Prostate gland (tissue), 2 donors: ENCODE results near the gene CCDC85A. TPM values are rescaled to one million over a fixed set of nuclear protein-coding genes. Genes with fewer than 3 reads are reported as not detected.

Source experiments
- DNase-seq: peaks from one replicate; pipeline ENCODE4 v3.0.0-alpha.2; 2019; ENCODE audit warnings: low spot score
- H3K27ac ChIP-seq, 2 donors: fragments of 200-600 bp; sonication (generic); 2 replicates each; pipeline ENCODE4 v1.5.1; 2017 to 2019
- H3K27me3 ChIP-seq: fragments of 200-600 bp; sonication (generic); replicated peaks from 2 replicates; pipeline ENCODE4 v1.5.1; 2019; ENCODE audit not compliant: insufficient read depth
- H3K36me3 ChIP-seq, 2 donors: fragments of 200-600 bp; sonication (generic); 1 replicate in 1 of 2; 2 replicates in 1 of 2; pipeline versions ENCODE4 v1.5.1 to v1.8.1; 2017 to 2019
- H3K4me1 ChIP-seq: fragments of 200-600 bp; sonication (generic); replicated peaks from 2 replicates; pipeline ENCODE4 v1.5.1; 2019
- H3K4me3 ChIP-seq, 2 donors: fragments of 200-600 bp; sonication (generic); 2 replicates each; pipeline ENCODE4 v1.5.1; 2017 to 2019
- H3K9me3 ChIP-seq: fragments of 200-600 bp; sonication (generic); 2 replicates; pipeline ENCODE4 v1.5.1; 2017
- POLR2A ChIP-seq: fragments of 450-650 bp; IDR thresholded peaks from one replicate; pipeline ENCODE4 v1.6.1; 2016; ENCODE audit warnings: antibody characterized with exemption, mild to moderate bottlenecking
- POLR2AphosphoS5 ChIP-seq: sonication (generic); formaldehyde crosslinking; IDR thresholded peaks from one replicate; pipeline ENCODE4 v1.6.1; 2017; ENCODE audit warnings: antibody characterized with exemption
- WGBS: methylation state at CpG from one replicate; pipeline ENCODE4 v1.1.5; 2018; 5-methylcytosine and 5-hydroxymethylcytosine counted together
- intact Hi-C: fragments of 100-400 bp; cut with DNase I; formaldehyde crosslinking; loops from one replicate; pipeline ENCODE4 v1.14.2; 2022
- total RNA-seq, 2 donors: library from RNA; depleted of rRNA; stranded (reverse); fragments of >200 nt; gene quantifications; one replicate each; pipeline ENCODE4 v1.1.0, GENCODE V29; 2016
- TF ChIP-seq, protein P1 (sequence below), 4 experiments: fragments of 200-600 bp in 2 of 4; fragments of 450-650 bp in 2 of 4; sonication (generic) in 2 of 4; IDR thresholded peaks; 1 replicate in 3 of 4; 2 replicates in 1 of 4; pipeline ENCODE4 v1.5.1; 2016 to 2019; ENCODE audit warnings: antibody characterized with exemption in 4 of 4, mild to moderate bottlenecking in 2 of 4, moderate library complexity in 2 of 4

CCDC85A gene
- total RNA-seq, 2 donors from 2014 or later = 1.5 to 4.5 TPM

DNA sequence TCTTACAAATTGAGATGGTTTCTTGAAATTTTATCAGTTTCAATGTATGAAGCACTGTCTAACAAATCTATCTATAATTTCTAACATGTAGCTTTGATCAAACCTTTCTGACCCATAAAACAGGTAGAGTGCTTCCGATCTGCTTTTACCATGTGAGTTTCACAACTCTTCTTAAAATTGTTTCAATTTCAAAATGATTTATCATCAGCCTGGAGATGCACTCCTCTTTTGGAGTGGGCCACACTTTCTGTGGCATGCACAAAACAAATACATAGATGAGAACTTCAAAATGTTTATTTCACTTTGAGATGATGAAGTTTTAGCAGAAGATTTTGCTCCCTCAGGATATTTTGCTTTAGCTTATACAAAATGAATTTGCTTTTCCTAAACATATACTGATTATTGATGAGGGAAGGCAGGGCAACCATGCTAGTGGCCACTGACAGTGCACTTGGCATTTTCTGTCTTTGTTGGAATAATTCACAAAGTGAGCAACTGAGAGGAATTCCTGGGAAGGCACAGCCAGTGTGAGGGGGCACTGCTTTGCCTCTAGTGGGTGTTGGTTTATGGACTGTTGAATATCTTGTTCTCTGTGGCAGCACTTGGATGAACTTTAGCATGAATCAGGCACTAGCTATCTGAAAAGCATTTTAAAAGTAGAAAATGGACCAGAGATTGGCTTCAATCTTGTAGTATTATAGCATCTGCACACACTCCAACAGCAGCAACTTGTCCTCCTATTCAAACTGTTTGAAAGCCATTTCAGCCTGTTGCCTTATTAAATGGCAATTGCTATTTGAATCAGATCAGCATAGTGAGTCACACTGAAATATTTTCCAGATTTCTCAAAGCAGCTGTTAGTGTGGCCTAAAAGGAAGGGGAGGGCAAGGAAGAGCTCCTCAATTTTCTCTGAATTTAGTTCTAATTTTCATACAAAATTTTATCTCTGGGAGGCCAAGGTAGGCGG lies 193.2 kb downstream of the CCDC85A start:
- no peaks in the 10 kb centered on the region for H3K4me1 ChIP-seq
- H3K4me3 ChIP-seq = no peak overlapping the region
- no peaks in the 10 kb centered on the region for H3K9me3 ChIP-seq
- H3K27ac ChIP-seq = no peak overlapping the region
- no peaks in the 10 kb centered on the region for H3K36me3 ChIP-seq
- no peaks in the 10 kb centered on the region for H3K27me3 ChIP-seq
- DNase-seq = no peak
- TF ChIP-seq POLR2A (no peak), POLR2AphosphoS5 (no peak)
- TF ChIP-seq, protein P1, sequence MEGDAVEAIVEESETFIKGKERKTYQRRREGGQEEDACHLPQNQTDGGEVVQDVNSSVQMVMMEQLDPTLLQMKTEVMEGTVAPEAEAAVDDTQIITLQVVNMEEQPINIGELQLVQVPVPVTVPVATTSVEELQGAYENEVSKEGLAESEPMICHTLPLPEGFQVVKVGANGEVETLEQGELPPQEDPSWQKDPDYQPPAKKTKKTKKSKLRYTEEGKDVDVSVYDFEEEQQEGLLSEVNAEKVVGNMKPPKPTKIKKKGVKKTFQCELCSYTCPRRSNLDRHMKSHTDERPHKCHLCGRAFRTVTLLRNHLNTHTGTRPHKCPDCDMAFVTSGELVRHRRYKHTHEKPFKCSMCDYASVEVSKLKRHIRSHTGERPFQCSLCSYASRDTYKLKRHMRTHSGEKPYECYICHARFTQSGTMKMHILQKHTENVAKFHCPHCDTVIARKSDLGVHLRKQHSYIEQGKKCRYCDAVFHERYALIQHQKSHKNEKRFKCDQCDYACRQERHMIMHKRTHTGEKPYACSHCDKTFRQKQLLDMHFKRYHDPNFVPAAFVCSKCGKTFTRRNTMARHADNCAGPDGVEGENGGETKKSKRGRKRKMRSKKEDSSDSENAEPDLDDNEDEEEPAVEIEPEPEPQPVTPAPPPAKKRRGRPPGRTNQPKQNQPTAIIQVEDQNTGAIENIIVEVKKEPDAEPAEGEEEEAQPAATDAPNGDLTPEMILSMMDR (IDR thresholded peaks at IDR 0.05) = no peak
- intact Hi-C loops = no loop called here
- WGBS = 80% methylated on average over 2 of the region's 2 CpGs

DNA sequence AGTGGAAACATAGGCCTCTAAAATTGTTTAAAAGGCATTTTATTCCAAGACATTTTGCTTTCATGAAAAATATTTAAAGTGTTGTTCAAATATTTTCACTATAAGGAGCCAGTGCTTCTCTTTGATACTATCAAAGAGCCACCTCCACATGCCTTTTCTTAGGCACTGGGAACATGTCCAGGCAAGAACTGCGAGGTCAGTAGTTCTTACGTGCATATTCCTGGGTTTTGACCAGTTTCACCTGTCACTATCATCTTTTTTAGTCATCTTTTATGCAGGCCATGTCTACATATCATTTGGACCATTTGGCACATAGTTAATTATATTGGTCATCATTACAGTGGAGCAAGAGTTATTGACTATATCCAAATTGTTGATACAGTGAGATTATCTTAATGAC lies 195.3 kb downstream of the CCDC85A start:
- intact Hi-C loops = no loop called here
- H3K4me3 ChIP-seq = no peak overlapping the region
- no peaks in the 10 kb centered on the region for H3K4me1 ChIP-seq
- no peak overlapping the region for H3K27ac ChIP-seq
- TF ChIP-seq POLR2A = no peak
- TF ChIP-seq, protein P1 (IDR thresholded peaks at IDR 0.05) = no peak
- TF ChIP-seq POLR2AphosphoS5 = no peak
- DNase-seq = no peak
- H3K27me3 ChIP-seq = no peaks in the 10 kb centered on the region
- 47% methylated on average over 2 of the region's 2 CpGs for WGBS
- H3K9me3 ChIP-seq = no peaks in the 10 kb centered on the region
- no peaks in the 10 kb centered on the region for H3K36me3 ChIP-seq

DNA sequence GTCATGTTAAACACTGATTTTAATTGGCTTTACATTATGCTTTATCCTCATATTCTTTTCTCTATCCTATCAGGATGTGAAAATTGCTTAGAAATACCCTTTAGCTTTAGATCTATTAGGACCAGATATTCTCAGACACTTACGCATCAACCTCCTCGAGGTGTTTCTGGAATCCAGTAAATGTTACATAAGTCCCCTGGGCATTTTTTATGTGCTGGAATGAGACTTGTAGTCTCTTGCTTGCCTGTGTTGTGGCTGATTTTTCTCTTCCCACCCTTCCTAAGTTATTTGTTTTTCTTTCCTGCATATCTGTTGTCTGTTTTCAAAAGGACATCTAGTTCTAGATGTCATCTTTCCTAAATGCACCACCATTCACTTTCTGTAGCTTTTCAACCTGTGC lies 197.1 kb downstream of the CCDC85A start:
- TF ChIP-seq POLR2A = no peak
- TF ChIP-seq POLR2AphosphoS5 = no peak
- TF ChIP-seq, protein P1 (IDR thresholded peaks at IDR 0.05) = no peak
- no peak for DNase-seq
- no peak overlapping the region for H3K27ac ChIP-seq
- no peaks in the 10 kb centered on the region for H3K9me3 ChIP-seq
- H3K4me1 ChIP-seq = no peaks in the 10 kb centered on the region
- H3K27me3 ChIP-seq = no peaks in the 10 kb centered on the region
- WGBS = 33% methylated on average over 2 of the region's 2 CpGs
- intact Hi-C loops = no loop called here
- H3K4me3 ChIP-seq = no peak overlapping the region
- no peaks in the 10 kb centered on the region for H3K36me3 ChIP-seq

DNA sequence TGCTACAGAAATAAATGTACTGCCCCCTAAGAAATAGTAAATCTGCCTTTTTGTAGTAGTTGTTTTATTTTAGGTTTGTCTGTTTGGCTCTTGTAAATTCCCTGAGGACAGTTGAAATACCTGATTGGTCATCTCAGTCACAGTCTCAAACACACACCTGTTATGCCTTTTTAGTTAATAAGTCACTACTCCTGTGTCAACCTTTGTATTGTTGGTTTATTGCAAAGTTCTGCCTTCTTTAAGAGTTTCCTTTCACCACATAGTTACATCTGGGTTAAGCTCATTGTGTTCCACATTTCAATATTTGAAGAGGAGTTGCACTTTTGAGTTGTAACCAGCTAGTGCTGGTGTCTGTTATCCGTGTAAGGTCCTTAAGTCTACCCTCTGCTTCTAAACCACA lies 198.7 kb downstream of the CCDC85A start:
- no CpG with 5 or more reads among the region's 1 CpG for WGBS
- DNase-seq = no peak
- Histone ChIP-seq H3K27me3 (no peaks in the 10 kb centered on the region), H3K9me3 (no peaks in the 10 kb centered on the region), H3K27ac (no peak overlapping the region), H3K4me3 (no peak overlapping the region), H3K4me1 (no peaks in the 10 kb centered on the region), H3K36me3 (no peaks in the 10 kb centered on the region)
- intact Hi-C loops = no loop called here
- TF ChIP-seq, protein P1 (IDR thresholded peaks at IDR 0.05) = no peak
- TF ChIP-seq POLR2A = no peak
- TF ChIP-seq POLR2AphosphoS5 = no peak

DNA sequence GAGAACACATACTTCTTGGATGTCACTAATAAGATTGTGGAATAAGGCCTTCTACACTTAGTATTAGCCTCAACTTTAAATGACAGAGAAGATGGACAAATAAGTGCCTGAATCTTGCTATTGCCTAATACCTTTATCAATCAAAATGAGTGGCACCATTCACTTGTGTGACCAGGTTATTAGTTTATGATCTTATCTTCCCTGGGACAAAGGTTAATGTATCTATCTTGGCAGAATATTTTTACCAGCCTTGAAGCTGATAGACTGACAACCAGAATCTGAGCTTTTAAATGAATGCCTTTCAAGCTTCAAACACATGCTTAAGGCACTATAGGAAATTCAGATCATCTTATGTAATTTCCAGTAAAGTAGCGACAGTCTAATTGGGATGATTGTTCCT lies 202.9 kb downstream of the CCDC85A start:
- no peak for DNase-seq
- TF ChIP-seq POLR2A = no peak
- 94% methylated on average over 1 of the region's 1 CpG for WGBS

More for the DNA sequence above, 202.9 kb downstream of the CCDC85A start:
- no peaks in the 10 kb centered on the region for H3K4me1 ChIP-seq
- H3K4me3 ChIP-seq = no peak overlapping the region
- intact Hi-C loops = no loop called here
- no peak overlapping the region for H3K27ac ChIP-seq
- H3K9me3 ChIP-seq = no peaks in the 10 kb centered on the region
- no peaks in the 10 kb centered on the region for H3K27me3 ChIP-seq
- no peaks in the 10 kb centered on the region for H3K36me3 ChIP-seq
